Astrocyte of the cerebellum (primary cell): Measurements from ENCODE around the gene BAAT.

ENCODE experiments used
- DNase-seq: peaks from one replicate; pipeline ENCODE4 v3.0.0-alpha.2; 2011; ENCODE audit warnings: low read depth
- H3K4me3 ChIP-seq: 2 replicates; pipeline ENCODE4 v1.5.1; 2011; ENCODE audit warnings: mild to moderate bottlenecking, low read depth, low read length, moderate library complexity
- in situ Hi-C: cut with HindIII; loops from 2 replicates; pipeline ENCODE4 v1.10.0; 2017; ENCODE audit warnings: low sequenced_read_pairs
- TF ChIP-seq, protein P1 (sequence below): IDR thresholded peaks from 2 replicates; pipeline ENCODE4 v1.5.1; 2012; ENCODE audit warnings: low read length, low read depth, moderate library complexity, mild to moderate bottlenecking; ENCODE audit errors: missing control alignments

The BAAT gene

DNA sequence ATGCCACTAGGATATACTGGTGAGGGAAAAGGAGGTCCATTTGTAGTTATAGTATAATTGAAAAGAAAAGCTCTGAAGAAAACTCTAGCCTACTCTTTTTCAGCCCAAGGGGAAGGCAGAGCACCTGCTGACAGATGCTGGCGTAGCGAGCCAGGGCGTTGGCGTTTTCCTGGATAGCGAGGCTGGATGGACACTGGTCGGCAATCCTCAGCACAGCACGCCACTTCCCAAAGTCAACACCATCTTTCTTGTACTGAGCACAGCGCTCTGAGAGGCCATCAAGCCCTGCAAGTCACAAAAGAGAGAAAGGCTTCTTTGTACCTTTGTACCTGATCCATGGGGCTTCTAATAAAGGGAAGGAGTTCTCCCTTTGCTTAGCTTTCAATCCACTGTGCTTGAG is 42.6 kb upstream of the BAAT start:
- H3K4me3 ChIP-seq = no peak overlapping the region
- TF ChIP-seq, protein P1, sequence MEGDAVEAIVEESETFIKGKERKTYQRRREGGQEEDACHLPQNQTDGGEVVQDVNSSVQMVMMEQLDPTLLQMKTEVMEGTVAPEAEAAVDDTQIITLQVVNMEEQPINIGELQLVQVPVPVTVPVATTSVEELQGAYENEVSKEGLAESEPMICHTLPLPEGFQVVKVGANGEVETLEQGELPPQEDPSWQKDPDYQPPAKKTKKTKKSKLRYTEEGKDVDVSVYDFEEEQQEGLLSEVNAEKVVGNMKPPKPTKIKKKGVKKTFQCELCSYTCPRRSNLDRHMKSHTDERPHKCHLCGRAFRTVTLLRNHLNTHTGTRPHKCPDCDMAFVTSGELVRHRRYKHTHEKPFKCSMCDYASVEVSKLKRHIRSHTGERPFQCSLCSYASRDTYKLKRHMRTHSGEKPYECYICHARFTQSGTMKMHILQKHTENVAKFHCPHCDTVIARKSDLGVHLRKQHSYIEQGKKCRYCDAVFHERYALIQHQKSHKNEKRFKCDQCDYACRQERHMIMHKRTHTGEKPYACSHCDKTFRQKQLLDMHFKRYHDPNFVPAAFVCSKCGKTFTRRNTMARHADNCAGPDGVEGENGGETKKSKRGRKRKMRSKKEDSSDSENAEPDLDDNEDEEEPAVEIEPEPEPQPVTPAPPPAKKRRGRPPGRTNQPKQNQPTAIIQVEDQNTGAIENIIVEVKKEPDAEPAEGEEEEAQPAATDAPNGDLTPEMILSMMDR = no peak
- no peak for DNase-seq
- in situ Hi-C loops = no loop called here

DNA sequence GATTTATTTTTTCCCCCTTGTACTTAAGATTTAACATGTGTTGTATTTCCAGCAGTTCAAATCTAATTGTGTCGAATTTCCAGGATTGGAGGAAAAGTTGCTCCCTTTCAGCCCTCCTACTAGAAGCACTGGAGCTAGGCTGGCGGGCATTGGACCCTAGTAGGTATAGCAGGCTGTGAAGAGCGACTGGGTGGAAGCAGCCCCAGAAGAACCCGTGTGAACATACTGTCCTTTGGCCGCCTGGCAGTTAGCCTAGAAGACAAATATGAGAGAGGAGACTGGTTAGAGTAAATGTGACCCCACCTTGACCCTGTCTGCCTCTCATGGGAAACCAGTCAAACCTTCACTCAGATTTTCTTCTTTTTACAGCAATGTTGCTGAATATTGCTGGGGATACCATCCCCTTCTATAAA is 36.9 kb upstream of the BAAT start:
- in situ Hi-C loops = no loop called here
- no peak for DNase-seq
- TF ChIP-seq, protein P1 = no peak
- no peak overlapping the region for H3K4me3 ChIP-seq

DNA sequence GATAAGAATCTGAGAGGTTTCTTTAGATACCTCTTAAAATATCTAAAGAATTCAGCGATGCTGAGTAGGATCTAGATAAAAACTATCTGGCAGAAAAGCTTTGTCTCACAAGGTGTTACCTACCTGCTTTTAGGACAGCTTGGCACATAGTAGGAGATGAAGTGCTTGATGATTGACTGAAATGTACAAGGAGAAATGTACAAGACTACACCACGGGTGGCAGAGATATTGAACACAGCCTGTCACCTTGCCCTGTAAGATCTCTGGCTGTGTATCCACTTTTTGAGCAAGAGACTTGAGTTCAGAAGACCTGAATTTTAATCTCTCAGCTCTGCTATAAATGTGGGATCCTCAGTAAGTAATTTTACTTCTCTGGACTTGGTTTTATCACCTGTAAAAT is 35.1 kb upstream of the BAAT start:
- DNase-seq = no peak
- in situ Hi-C loops = no loop called here
- TF ChIP-seq, protein P1 = no peak

DNA sequence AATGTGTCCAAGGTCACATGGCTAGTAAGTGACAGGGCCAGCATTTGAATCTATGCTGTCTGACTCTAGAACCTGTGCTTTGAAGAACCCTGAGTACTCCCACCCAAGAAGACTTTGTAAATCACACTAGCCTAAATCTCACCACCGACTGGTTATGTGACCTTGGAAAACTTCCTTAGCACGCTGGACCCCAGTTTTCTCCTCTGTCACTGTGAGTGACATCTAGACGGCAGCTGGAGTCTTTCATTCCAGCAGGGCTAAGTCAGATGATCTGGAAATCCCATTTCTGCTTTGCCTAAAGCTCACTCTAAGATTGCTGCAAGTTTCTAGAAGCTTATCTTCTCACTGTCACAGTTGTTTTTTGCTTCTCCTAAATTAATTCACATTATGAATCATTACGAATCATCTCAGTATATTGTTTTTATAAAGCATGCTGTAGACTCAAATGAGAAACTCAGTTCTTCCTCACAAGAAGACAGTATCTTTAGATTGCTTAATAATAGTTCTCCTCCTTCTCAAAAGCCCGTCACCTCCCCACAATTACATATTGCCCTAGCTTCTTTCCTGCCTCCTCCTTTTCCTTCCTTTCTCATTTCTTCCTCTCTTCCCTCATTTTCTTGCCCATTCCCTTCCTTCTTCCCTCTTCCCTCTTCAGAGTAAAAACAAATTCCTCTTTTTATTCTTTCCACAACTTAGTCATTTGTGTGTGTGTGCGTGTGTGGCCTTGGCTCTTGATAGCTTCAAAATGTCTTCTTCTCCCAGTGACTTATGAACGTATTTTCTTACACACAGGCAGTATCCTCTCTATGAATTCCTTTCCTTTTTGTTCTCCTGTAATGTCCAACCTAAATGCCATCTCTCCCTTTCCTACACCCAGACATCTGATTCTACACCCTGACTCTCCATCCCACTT is 34.0 kb upstream of the BAAT start:
- TF ChIP-seq, protein P1 = no peak
- DNase-seq = no peak
- H3K4me3 ChIP-seq = no peak overlapping the region
- in situ Hi-C loops = no loop called here

More for the DNA sequence above, 35.1 kb upstream of the BAAT start:
- H3K4me3 ChIP-seq = no peak overlapping the region

DNA sequence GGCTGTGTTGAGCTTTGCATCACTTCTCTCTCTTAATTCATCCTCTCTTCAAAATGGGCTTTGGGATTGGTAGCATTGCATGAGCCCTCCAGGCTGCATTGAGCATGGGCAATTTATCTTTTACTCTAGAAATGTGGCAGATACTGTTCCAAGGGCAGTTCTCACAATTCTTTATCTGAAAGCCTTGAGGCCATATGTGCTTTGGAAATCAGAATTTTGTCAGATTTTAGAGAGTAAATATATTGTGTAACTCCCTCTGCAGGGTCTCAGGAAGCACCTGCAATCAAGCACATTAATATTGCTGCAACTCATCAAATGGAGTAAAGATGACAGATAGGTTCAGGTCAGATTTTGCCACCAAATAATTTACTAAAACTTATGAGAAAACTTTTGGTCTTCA is 33.2 kb upstream of the BAAT start:
- DNase-seq = no peak
- in situ Hi-C loops = no loop called here
- no peak overlapping the region for H3K4me3 ChIP-seq
- TF ChIP-seq, protein P1 = no peak

DNA sequence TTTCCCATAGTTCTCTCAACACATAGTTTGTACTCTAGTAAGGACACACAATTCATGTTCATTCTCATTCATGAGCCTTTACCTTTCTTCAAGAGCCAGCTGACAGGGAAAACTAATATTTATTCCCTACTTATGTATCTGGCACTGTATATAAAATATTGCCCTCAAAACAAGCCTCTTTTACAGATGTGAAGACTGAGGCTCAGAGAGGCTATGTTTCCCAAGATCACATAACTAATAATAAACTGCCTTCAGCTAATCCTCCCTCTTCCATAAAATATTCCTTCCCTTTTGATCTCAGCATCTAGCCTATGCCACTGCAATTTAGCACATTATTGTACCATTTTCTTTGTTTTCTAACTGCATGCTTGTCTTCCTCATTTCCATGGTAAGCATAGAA is 32.6 kb upstream of the BAAT start:
- no peak overlapping the region for H3K4me3 ChIP-seq

More for the DNA sequence above, 32.6 kb upstream of the BAAT start:
- no peak for DNase-seq
- in situ Hi-C loops = no loop called here
- TF ChIP-seq, protein P1 = no peak
